GM12878 (cell line): ENCODE results near the gene ITGA5. TPM values are rescaled to one million over a fixed set of nuclear protein-coding genes. Genes with fewer than 3 reads are reported as not detected.

ENCODE experiments used
- ATAC-seq: fragments of 200-7000 bp; cut with Tn5 transposase; 3 replicates; pipeline ENCODE4 v1.9.1; 2020; ENCODE audit warnings: mild to moderate bottlenecking, moderate library complexity
- BruUV-seq: library from RNA; stranded (reverse); fragments of 400-500 nt; replicated peaks from 2 replicates; lab custom pipeline; 2021; lab: Mats Ljungman, UMichigan
- CTCF ChIA-PET: fragments of 300-600 bp; sonication (Branson Sonifier 250); formaldehyde crosslinking; extraction: SDS; loops from one replicate; lab custom pipeline; 2021; ENCODE audit warnings: inconsistent platforms; lab: Yijun Ruan, JAX
- POLR2A ChIA-PET: fragments of 350-600 bp; formaldehyde crosslinking; extraction: SDS; loops from one replicate; lab custom pipeline; 2021; ENCODE audit warnings: inconsistent platforms; lab: Charles Lee
- RAD21 ChIA-PET: fragments of 300-600 bp; sonication (Branson Sonifier 250); formaldehyde crosslinking; loops from one replicate; lab custom pipeline; 2023; ENCODE audit warnings: antibody characterized with exemption; ENCODE audit not compliant: unreplicated experiment; lab: Charles Lee
- SMC1A ChIA-PET: fragments of 300-600 bp; sonication (Branson Sonifier 250); formaldehyde crosslinking; loops from one replicate; lab custom pipeline; 2023; ENCODE audit not compliant: unreplicated experiment, uncharacterized antibody; lab: Charles Lee
- DNase-seq: peaks from one replicate; pipeline ENCODE4 v3.0.0-alpha.2; 2011; ENCODE audit warnings: low read depth, low spot score
- FAIRE-seq: peaks from 3 replicates; lab custom pipeline; 2011; peaks lifted over from hg19 to GRCh38; lab: Jason Lieb, UNC
- H2AFZ ChIP-seq: 2 replicates; pipeline ENCODE4 v1.6.0; 2011; ENCODE audit warnings: low read depth, low read length, control low read depth; ENCODE audit not compliant: control insufficient read depth
- H3K27ac ChIP-seq: 2 replicates; pipeline ENCODE4 v1.5.1; 2011; ENCODE audit warnings: control low read depth; ENCODE audit not compliant: control insufficient read depth, insufficient read depth
- H3K27me3 ChIP-seq, 2 experiments: replicated peaks in 1 of 2; 2 replicates each; pipeline versions ENCODE4 v1.6.0 to v1.6.1; 2011; ENCODE audit warnings: low read length in 1 of 2; ENCODE audit not compliant: control insufficient read depth in 2 of 2, insufficient read depth in 2 of 2
- H3K36me3 ChIP-seq, 2 experiments: 2 replicates each; pipeline ENCODE4 v1.5.1; 2011; ENCODE audit warnings: low read length in 1 of 2; ENCODE audit not compliant: control insufficient read depth in 2 of 2, insufficient read depth in 2 of 2
- H3K4me1 ChIP-seq: 2 replicates; pipeline ENCODE4 v1.6.1; 2011; ENCODE audit warnings: mild to moderate bottlenecking, low read length, moderate library complexity, mixed read lengths; ENCODE audit not compliant: control insufficient read depth, insufficient read depth
- H3K4me2 ChIP-seq: 2 replicates; pipeline ENCODE4 v1.6.0; 2011; ENCODE audit warnings: control low read depth; ENCODE audit not compliant: control insufficient read depth, insufficient read depth
- H3K4me3 ChIP-seq: fragments of 200-600 bp; sonication (generic); 2 replicates; pipeline ENCODE4 v1.5.1; 2016
- H3K79me2 ChIP-seq: 2 replicates; pipeline ENCODE4 v1.6.0; 2011; ENCODE audit warnings: low read length; ENCODE audit not compliant: control insufficient read depth, insufficient read depth
- H3K9ac ChIP-seq: 2 replicates; pipeline ENCODE4 v1.8.0; 2011; ENCODE audit warnings: low read length, control low read depth, mixed read lengths; ENCODE audit not compliant: control insufficient read depth, insufficient read depth
- H3K9me3 ChIP-seq: replicated peaks from 3 replicates; pipeline ENCODE4 v1.5.1; 2011; ENCODE audit warnings: mild to moderate bottlenecking, low read length; ENCODE audit not compliant: control insufficient read depth, insufficient read depth
- H4K20me1 ChIP-seq: 2 replicates; pipeline ENCODE4 v1.6.0; 2011; ENCODE audit not compliant: control insufficient read depth, insufficient read depth
- CTCF ChIP-seq, 3 experiments: IDR thresholded peaks in 2 of 3; conservative IDR thresholded peaks in 1 of 3; 2 replicates each; pipeline ENCODE4 v1.5.1; 2011; ENCODE audit warnings: low read depth in 3 of 3, low read length in 3 of 3, mild to moderate bottlenecking in 3 of 3, control low read depth in 2 of 3, moderate library complexity in 2 of 3, inconsistent platforms in 1 of 3, mixed read lengths in 1 of 3; ENCODE audit not compliant: control insufficient read depth in 2 of 3, insufficient read depth in 1 of 3; ENCODE audit errors: extremely low read depth in 1 of 3
- E2F4 ChIP-seq: IDR thresholded peaks from 2 replicates; pipeline ENCODE4 v1.6.1; 2012; ENCODE audit warnings: low read depth, low read length, improper control_type of control experiment
- FOXK2 ChIP-seq: fragments of 450-650 bp; IDR thresholded peaks from 2 replicates; pipeline ENCODE4 v1.6.1; 2017; ENCODE audit warnings: mild to moderate bottlenecking, moderate library complexity
- LARP7 ChIP-seq: fragments of 450-650 bp; IDR thresholded peaks from 2 replicates; pipeline ENCODE4 v1.6.1; 2017; ENCODE audit warnings: mild to moderate bottlenecking
- NFYA ChIP-seq: IDR thresholded peaks from 2 replicates; pipeline ENCODE4 v1.6.1; 2011; ENCODE audit warnings: low read depth, mild to moderate bottlenecking, low read length, improper control_type of control experiment, borderline replicate concordance
- RAD21 ChIP-seq: IDR thresholded peaks from 2 replicates; pipeline ENCODE4 v1.6.1; 2011; ENCODE audit warnings: mild to moderate bottlenecking, low read depth, low read length, moderate library complexity; ENCODE audit not compliant: insufficient read depth
- RUNX3 ChIP-seq: IDR thresholded peaks from 2 replicates; pipeline ENCODE4 v1.6.1; 2012; ENCODE audit warnings: low read length, inconsistent platforms
- SMC3 ChIP-seq: IDR thresholded peaks from 2 replicates; pipeline ENCODE4 v1.6.1; 2011; ENCODE audit warnings: low read length, improper control_type of control experiment, borderline replicate concordance
- SREBF1 ChIP-seq: IDR thresholded peaks from 2 replicates; pipeline ENCODE4 v1.6.1; 2012; ENCODE audit warnings: mild to moderate bottlenecking, low read length
- SRF ChIP-seq, 2 experiments: IDR thresholded peaks; 2 replicates each; pipeline ENCODE4 v1.6.1; 2011; ENCODE audit warnings: low read depth in 2 of 2, low read length in 2 of 2, mild to moderate bottlenecking in 1 of 2, moderate library complexity in 1 of 2
- YY1 ChIP-seq: IDR thresholded peaks from 2 replicates; pipeline ENCODE4 v1.6.1; 2011; ENCODE audit warnings: low read depth, mild to moderate bottlenecking, low read length
- WGBS: methylation state at CpG from one replicate; pipeline ENCODE4 v1.1.6; 2016; ENCODE audit warnings: low lambda C conversion rate; ENCODE audit not compliant: insufficient replicate concordance, insufficient coverage; ENCODE audit errors: missing lambda C conversion rate; 5-methylcytosine and 5-hydroxymethylcytosine counted together
- in situ Hi-C: fragments of 300-500 bp; cut with MboI; formaldehyde crosslinking; loops from 9 replicates; pipeline ENCODE4 v1.14.3; 2018; ENCODE audit warnings: mixed read lengths
- intact Hi-C: fragments of 100-400 bp; cut with micrococcal nuclease; formaldehyde crosslinking; loops from one replicate; pipeline ENCODE4 v1.14.2; 2022; ENCODE audit not compliant: unreplicated experiment
- polyA plus RNA-seq, 11 experiments: library from polyadenylated mRNA; depleted of rRNA in 4 of 11; unstranded in 6 of 11; stranded (reverse) in 5 of 11; fragments of >200 nt; fragmentation: Nextera tagmentation in 4 of 11; fragmentation: Illumina TruSeq in 1 of 11; extraction: Ambion mirVana in 4 of 11; extraction: Trizol in 1 of 11; gene quantifications; 1 replicate in 1 of 11; 2 replicates in 10 of 11; pipeline versions ENCODE4 v1.2.1 to v1.2.3, GENCODE V29; 2011 to 2016; ENCODE audit warnings: inconsistent platforms in 2 of 11, missing spikeins in 2 of 11, low read depth in 1 of 11
- total RNA-seq, 4 experiments: library from RNA; depleted of rRNA in 3 of 4; stranded (reverse); fragments of >200 nt in 3 of 4; fragmentation: Illumina TruSeq in 1 of 4; extraction: Trizol in 1 of 4; gene quantifications; 2 replicates each; pipeline versions ENCODE4 v1.2.1 to v1.2.3, GENCODE V29; 2013 to 2021
- TF ChIP-seq, protein P1 (sequence below): fragments of 450-650 bp; formaldehyde crosslinking; IDR thresholded peaks from 2 replicates; pipeline ENCODE4 v1.5.0; 2022; ENCODE audit warnings: mild to moderate bottlenecking, missing genetic modification characterization

The ITGA5 gene
- total and polyA plus RNA-seq, 10 of the 15 experiments (the other 5 are each of a cell fraction or from before 2014, with no cell fraction given), result 0.15 to 22.5 (median 0.61) TPM

GRCh38 chr12:54394281-54394719 is 24.8 kb downstream of the ITGA5 start:
- H2AFZ ChIP-seq, result no peak overlapping the region

More at GRCh38 chr12:54394281-54394719, 24.8 kb downstream of the ITGA5 start:
- Histone ChIP-seq H4K20me1 (no peaks in the 10 kb centered on the region), H3K9me3 (no peaks in the 10 kb centered on the region), H3K79me2 (no peaks in the 10 kb centered on the region), H3K4me2 (no peak overlapping the region), H3K4me3 (no peak overlapping the region), H3K9ac (no peak overlapping the region), H3K27ac (no peak overlapping the region), H3K36me3 (no peaks in the 10 kb centered on the region), H3K27me3 (no peaks in the 10 kb centered on the region), H3K4me1 (no peaks in the 10 kb centered on the region)
- CTCF ChIA-PET, result interaction anchor here (1.0 to 4.1 kb wide), 13 partner anchors 7 to 149 kb away, joined by 3 to 58 read pairs (median 4); partner anchors contain the start of gene ZNF385A
- TF ChIP-seq NFYA, result no peak
- peak; percentile 47 for TF ChIP-seq RAD21
- TF ChIP-seq SREBF1, result no peak
- TF ChIP-seq SMC3, result peak; percentile 48; the same call in 1 of the 2 replicates
- TF ChIP-seq CTCF (IDR thresholded peaks at IDR 0.05 in 2 of 3, conservative IDR thresholded peaks at IDR 0.05 in 1 of 3; ENCODE audit: control insufficient read depth in 2 of 3, extremely low read depth in 1 of 3, insufficient read depth in 1 of 3, low read depth in 3 of 3, low read length in 3 of 3), result peak; percentile 65 to 75 (median 66)
- TF ChIP-seq YY1, result 0 out of 2 replicates have a peak, but pooled peaks have one; percentile 45
- TF ChIP-seq FOXK2, result no peak
- TF ChIP-seq SRF (IDR thresholded peaks at IDR 0.05; ENCODE audit: low read depth in 2 of 2, low read length in 2 of 2), result no peak
- TF ChIP-seq LARP7, result no peak
- TF ChIP-seq RUNX3, result peak; percentile 39
- TF ChIP-seq E2F4, result no peak
- TF ChIP-seq, protein P1, sequence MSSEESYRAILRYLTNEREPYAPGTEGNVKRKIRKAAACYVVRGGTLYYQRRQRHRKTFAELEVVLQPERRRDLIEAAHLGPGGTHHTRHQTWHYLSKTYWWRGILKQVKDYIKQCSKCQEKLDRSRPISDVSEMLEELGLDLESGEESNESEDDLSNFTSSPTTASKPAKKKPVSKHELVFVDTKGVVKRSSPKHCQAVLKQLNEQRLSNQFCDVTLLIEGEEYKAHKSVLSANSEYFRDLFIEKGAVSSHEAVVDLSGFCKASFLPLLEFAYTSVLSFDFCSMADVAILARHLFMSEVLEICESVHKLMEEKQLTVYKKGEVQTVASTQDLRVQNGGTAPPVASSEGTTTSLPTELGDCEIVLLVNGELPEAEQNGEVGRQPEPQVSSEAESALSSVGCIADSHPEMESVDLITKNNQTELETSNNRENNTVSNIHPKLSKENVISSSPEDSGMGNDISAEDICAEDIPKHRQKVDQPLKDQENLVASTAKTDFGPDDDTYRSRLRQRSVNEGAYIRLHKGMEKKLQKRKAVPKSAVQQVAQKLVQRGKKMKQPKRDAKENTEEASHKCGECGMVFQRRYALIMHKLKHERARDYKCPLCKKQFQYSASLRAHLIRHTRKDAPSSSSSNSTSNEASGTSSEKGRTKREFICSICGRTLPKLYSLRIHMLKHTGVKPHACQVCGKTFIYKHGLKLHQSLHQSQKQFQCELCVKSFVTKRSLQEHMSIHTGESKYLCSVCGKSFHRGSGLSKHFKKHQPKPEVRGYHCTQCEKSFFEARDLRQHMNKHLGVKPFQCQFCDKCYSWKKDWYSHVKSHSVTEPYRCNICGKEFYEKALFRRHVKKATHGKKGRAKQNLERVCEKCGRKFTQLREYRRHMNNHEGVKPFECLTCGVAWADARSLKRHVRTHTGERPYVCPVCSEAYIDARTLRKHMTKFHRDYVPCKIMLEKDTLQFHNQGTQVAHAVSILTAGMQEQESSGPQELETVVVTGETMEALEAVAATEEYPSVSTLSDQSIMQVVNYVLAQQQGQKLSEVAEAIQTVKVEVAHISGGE (CRISPR knock-in tag), result no peak
- SMC1A ChIA-PET, result interaction anchor here (0.9 to 2.6 kb wide), 5 partner anchors 9 to 69 kb away, joined by 3 to 17 read pairs (median 4); partner anchors contain the start of gene ZNF385A
- intact Hi-C loops (loop anchor here (1.0 kb wide), 1 partner anchor 45 kb away; no protein-coding TSS in a partner anchor), in situ Hi-C loops (no loop called here)
- POLR2A ChIA-PET, result interaction anchor here (0.6 to 0.7 kb wide), 2 partner anchors 30 to 72 kb away, joined by 3 to 4 read pairs; no protein-coding TSS in a partner anchor
- BruUV-seq, result no TSS peak
- RAD21 ChIA-PET, result interaction anchor here (1.4 to 2.0 kb wide), 3 partner anchors 12 to 45 kb away, joined by 3 to 5 read pairs (median 4); no protein-coding TSS in a partner anchor
- FAIRE-seq, result peak; percentile 13
- peak; percentile 57 for ATAC-seq
- 4% methylated on average over 4 of the region's 4 CpGs for WGBS
- DNase-seq, result no peak
